Measurements from ENCODE around the gene DLST.

DNA sequence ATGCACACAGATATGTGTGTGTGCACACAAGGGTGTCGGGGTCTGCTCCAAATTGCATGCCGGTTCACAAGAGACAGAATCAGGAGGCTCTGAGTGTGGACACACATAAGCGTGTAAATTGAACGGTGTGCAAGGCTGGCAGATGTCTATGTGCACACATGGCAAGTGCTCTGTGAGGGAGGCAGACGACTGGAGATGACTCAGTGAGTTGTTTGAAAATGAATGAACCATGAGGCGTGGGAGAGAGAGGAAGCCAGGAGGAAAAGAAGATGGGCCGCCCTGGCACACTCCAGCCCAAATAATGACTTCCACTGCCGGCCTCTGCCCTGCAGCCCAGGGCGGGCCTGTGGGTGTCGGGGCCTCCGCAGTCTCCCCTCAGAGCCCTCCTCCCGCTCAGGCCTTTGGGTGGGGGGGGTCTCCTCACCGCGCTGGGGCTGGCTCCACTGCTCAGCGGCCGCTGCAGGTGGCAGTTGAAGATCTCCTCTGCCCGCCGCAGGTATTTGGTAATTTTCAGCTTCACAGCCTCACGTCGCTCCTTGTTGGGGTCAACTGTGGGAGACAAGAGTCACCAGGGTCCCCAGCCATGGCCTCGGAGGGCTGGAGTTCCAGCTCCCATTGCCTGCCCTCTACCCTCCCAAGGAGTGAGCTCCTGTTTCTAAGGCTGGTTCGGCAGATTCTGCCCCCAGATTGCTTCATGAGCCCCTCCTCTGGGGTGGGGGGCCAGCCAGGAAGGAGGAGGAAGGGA, 37.9 kb downstream of the DLST start:
- TF ChIP-seq POLR2A (IDR thresholded peaks at IDR 0.05): no peak
- TF ChIP-seq, protein P1, sequence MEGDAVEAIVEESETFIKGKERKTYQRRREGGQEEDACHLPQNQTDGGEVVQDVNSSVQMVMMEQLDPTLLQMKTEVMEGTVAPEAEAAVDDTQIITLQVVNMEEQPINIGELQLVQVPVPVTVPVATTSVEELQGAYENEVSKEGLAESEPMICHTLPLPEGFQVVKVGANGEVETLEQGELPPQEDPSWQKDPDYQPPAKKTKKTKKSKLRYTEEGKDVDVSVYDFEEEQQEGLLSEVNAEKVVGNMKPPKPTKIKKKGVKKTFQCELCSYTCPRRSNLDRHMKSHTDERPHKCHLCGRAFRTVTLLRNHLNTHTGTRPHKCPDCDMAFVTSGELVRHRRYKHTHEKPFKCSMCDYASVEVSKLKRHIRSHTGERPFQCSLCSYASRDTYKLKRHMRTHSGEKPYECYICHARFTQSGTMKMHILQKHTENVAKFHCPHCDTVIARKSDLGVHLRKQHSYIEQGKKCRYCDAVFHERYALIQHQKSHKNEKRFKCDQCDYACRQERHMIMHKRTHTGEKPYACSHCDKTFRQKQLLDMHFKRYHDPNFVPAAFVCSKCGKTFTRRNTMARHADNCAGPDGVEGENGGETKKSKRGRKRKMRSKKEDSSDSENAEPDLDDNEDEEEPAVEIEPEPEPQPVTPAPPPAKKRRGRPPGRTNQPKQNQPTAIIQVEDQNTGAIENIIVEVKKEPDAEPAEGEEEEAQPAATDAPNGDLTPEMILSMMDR (IDR thresholded peaks at IDR 0.05 in 4 of 5, conservative IDR thresholded peaks at IDR 0.05 in 1 of 5): no peak

All from gastrocnemius medialis (tissue), 4 donors.